GM18499 (cell line): Measurements from ENCODE around the gene KLF3.

ENCODE experiments used
- ATAC-seq: cut with Tn5 transposase; IDR thresholded peaks from one replicate; pipeline ENCODE4 v1.9.1; 2021; ENCODE audit warnings: moderate number of reproducible peaks; ENCODE audit not compliant: insufficient read depth, unreplicated experiment

Gene KLF3

GRCh38 chr4:38650133-38650532 lies 13.9 kb upstream of the KLF3 start:
- ATAC-seq: no peak

- no peak for ATAC-seq
Observed at GRCh38 chr4:38654273-38654672, 9.7 kb upstream of the KLF3 start.

- ATAC-seq: no peak
Observed at GRCh38 chr4:38656111-38656510, 7.9 kb upstream of the KLF3 start.

- no peak for ATAC-seq
Observed at GRCh38 chr4:38659346-38659745, 4.7 kb upstream of the KLF3 start.

DNA sequence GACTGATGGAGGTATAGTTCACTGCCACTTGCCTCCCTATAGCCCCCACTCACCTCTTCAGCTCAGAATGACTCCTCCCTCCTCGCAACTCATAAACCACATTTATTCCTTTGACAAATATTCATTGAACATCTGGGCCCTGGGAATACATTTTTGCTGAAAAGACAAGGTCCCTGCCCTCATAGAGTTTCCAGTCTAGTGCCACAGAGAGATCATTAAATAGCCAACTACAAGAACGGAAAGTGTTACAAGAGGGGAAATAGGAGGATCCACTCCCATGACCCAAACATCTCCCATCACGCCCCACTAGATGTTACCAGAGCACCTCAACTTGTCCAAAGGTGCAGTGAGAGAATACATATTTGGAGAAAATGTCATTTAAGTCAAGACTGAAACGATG lies 3.2 kb upstream of the KLF3 start:
- ATAC-seq: no peak

DNA sequence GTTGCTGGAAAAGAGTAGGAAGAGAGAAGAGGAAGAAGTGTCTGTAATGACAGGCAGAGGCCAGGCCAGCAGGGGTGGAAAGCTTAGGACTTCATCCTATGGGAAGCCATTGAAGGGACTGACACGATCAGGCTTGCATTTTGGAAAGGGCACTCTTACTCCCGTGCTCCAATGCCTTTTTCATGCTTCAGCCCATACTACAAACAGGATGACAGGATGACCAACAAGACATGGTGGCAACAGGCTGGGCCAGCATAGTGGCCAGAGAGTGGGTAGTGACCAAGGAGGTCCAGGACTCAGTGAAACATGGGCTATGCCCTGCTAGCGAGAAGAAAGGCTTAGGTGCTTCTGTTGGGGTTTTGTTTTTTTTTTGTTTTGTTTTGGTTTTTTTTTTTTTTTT lies 2.6 kb upstream of the KLF3 start:
- no peak for ATAC-seq

DNA sequence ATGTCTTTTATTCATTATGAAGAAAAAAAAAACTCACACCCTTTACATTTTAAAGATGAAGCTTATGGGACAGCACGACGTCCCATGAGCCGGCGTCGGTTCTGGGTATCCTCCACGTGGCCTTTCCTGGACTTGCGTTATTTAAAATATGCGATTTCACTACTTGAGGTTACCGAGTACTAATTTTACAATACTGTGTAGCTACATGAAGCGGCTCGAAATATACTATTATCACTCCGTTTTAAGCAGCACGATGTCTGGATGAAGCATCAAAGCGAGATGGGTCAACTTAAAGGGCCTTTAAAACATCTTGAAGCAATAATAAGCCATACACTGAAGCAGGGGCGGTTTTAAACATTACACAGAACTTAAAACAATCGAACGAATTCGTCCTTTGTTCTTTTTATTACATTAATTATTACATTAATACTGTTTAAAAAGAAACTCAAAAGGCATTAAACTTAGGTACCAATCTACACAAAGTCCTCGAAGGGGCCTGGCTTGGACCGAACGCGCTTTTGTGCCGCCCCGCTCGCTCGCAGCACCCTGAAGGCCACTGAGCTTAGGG lies 1.4 kb upstream of the KLF3 start:
- ATAC-seq: no peak

DNA sequence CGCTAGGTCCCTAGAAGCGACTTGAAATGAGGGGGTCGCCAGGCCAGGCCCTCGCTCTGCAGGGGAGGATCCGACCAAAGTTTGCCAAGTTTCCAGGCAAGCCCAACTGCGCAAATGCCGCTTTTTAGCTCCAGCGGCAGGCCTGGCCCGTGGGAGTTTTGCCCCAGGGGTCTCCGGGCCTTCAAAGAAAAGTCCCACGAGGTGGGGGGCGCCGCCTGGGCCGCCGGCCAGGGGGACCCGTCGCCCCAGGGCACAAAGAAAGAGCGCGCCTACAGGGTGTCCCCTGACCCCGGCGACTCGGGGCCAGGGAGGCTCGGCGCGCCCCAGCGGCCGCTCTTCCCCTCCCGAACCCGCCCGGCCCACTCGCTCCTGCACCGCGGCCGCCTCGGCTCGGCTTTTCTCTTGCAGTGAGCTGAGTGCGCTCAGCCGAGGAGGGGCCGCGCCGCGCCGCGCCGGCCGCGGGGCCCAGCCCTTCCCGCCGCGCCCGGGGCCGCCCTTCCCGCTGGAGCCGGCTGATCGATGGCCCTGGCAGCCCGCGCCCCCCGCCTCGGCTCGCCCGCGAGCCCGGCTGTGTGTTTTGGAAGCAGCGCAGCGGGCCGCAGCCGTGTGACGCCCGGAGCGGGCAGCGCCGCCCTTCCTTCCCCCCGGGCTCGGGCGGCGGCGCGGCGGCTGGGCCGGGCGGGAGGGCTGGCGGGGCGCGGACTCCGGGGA lies 754 bp upstream of the KLF3 start:
- peak; percentile 29 for ATAC-seq

DNA sequence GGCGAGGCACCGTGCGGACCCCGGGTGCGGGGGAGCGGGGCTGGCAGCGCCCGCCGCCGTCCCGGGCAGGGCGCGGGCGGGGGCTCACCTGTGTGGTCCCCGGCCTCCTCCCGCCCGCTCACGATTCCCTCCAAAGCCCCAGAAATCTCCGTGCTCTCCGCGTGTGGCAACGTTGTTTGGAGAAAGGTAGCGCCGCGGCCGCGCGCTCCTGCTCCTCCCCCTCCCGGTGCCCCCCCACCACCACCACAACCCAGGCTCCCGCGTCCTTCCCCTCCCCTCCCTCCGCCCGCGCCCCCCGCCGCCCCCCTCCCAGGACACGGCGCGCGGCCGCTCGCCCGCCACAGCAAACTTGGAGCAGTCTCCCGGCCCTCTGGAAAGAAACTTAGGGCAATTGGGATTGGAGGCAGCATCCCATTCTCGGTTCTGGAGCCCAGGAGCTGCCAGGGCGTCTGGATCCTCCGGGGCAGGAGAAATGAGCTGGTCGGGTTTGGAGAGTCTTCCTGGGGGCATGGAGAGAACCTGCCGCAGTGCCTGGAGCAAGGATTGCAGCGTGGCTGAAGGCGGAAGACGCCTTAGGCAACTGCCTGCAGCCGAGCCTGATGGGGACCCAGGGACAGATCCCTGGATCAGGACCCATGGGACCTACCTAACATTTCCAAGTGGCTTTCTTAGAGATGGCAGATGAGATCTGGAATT lies 855 bp downstream of the KLF3 start:
- ATAC-seq: no peak

DNA sequence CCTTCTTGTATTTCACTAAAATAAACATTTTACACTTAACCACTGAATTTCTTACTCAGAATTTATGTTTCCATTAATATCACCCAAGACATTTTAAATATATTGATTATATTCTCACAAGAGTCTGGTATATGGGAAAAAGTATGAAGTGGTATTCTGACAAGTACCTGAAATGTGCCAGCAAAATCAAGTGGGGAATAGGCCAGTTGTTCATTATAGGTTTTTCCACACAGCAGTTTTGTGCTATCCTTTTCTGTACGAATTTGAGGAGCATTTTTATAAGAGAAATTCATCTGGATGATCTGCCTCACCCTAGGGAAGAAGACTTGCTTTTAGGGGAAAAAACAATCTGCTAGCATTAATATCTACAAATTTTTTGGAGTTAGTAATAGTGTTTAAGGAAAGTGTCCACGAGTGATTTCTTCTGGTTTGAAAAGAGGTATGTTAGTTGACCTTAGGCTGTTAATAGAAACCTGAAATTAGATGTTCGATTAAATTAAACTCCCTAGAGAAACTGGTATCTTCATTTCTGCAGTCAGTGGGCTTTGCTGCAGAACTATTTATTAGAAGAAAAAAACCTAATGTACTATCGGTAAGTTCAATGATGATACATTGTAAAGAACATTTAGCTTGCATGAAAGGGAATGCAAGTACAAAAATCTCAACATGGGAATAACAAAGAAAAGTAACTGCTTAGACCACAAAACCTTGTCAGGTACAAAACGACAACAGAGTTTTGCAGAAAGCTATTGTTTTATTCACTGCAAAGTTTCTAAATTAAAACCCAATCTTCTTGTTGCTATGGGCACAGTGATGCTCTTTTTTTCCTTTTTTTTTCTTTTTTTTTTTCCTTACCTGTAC lies 1.8 kb downstream of the KLF3 start:
- ATAC-seq: no peak

DNA sequence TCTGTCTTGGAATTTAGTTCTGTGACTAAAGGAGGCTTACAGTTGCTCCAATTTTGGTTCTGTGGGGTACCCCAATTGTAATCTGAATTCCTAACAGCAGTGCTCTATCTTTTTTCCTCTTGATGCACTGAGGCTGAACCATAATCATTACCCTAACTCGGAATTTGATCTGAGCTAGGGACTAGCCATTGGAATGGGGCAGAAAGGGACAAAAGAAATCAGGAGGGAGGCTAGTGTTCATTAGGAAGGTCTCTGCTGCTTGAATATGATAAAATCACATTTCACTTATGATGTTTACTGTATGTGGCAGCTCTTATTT lies 2.7 kb downstream of the KLF3 start:
- no peak for ATAC-seq

- ATAC-seq: no peak
Observed at GRCh38 chr4:38667085-38667893, 3.3 kb downstream of the KLF3 start.

DNA sequence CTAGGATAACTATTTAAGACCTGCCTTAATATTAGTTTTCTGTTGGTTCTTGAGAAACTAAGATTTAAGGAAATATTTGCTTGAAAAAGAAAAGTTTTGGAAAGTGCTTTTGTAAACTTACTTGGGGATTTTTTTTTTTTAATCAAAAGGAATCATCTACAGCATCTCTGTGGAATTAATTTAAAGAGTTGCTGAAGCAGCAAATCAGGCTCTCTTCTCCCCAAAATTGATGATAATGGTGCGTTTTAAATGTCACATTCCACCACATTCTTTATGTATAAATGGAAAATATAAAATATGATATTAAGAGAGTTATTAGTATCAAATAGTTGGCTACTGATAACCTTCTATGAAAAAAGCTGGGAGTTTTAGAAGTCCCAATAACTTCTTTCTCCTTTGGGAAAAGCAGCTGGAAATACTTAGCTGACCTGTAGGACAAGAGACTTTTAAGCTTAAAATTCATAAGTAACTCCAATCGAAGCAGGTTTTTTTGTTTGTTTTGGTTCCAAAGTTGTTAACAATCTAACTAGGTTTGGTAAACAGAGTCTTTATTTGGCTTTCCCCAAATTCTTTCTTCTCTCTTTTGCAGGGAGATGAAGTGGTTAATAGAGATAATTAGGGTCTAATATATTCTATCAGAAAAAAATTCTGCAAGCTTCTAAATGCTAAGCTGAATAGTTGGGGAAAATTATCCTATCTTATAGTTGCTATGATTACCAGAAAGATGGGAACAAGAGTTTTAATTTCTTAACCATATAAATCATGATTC lies 4.4 kb downstream of the KLF3 start:
- no peak for ATAC-seq

GRCh38 chr4:38669208-38669607 lies 5.2 kb downstream of the KLF3 start:
- no peak for ATAC-seq

GRCh38 chr4:38670109-38670901 lies 6.3 kb downstream of the KLF3 start:
- no peak for ATAC-seq

DNA sequence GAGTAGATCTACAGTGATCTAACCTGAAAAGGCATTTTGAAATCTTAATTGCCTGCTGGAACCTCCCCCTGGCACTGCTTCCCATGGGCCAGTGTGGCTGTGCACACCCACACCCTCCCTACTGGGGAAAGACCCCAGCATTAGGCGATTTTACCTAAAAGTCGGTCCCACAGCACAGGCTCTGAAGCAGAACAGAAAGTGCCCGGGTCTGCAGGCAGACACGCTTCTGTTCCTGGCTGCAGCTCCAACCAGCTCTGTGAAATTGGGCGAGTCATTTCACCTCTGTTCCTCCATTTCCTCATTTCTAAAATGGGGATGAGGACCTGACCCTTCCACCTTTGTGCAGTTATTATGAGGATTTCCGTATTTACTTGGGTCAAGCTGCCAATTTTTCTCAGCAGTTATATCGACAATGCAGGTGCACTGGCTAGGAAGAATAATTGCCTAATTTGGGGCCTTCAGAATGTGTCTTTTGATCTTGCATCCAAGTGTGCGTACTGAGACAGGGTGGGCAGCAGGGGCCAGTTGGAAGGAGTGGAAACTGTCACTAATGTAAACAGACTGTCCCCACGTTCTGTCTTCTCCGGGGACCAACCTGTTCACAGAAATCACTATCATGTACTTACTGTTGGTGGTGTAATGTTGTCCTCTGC lies 7.1 kb downstream of the KLF3 start:
- ATAC-seq: no peak

DNA sequence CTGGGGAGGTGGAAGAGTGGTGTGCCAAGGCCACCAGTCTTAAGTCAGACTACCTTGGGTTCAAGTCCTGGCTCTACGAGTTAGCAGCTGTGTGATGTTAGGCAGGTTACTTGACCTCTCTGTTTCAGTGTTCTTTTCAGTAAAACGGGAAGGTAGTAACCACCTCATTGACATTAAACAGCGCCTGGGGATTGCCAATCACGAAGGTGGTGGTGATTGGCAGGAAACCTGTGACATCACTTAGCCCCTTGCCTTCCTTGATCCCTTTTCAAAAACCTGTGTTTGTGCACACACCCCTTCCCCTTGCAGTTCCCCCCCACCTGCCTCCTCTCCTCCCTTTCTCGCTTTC lies 7.6 kb downstream of the KLF3 start:
- no peak for ATAC-seq

- no peak for ATAC-seq
Observed at GRCh38 chr4:38672074-38672396, 8.0 kb downstream of the KLF3 start.
